ENCODE data around the gene NGEF.

The NGEF gene

GRCh38 chr2:232973011-232973735, 39.9 kb downstream of the NGEF start:
- no peak for DNase-seq (ENCODE audit: low read depth, low spot score)

GRCh38 chr2:232971744-232972143, 41.3 kb downstream of the NGEF start:
- DNase-seq (ENCODE audit: low read depth, low spot score), result no peak

GRCh38 chr2:232970051-232970450, 43.0 kb downstream of the NGEF start:
- no peak for DNase-seq (ENCODE audit: low read depth, low spot score)

- no peak for DNase-seq (ENCODE audit: low read depth, low spot score)
Measured at GRCh38 chr2:232967474-232967873, 45.6 kb downstream of the NGEF start.

GRCh38 chr2:232966122-232966521, 46.9 kb downstream of the NGEF start:
- no peak for DNase-seq (ENCODE audit: low read depth, low spot score)

- no peak for DNase-seq (ENCODE audit: low read depth, low spot score)
Measured at GRCh38 chr2:232963913-232964312, 49.1 kb downstream of the NGEF start.

- DNase-seq (ENCODE audit: low read depth, low spot score), result no peak
Measured at GRCh38 chr2:232960862-232961261, 52.2 kb downstream of the NGEF start.

- DNase-seq (ENCODE audit: low read depth, low spot score), result no peak
Measured at GRCh38 chr2:232959139-232959538, 53.9 kb downstream of the NGEF start.

- no peak for DNase-seq (ENCODE audit: low read depth, low spot score)
Measured at GRCh38 chr2:232957657-232958090, 55.4 kb downstream of the NGEF start.

- DNase-seq (ENCODE audit: low read depth, low spot score), result no peak
Measured at GRCh38 chr2:232955856-232956255, 57.2 kb downstream of the NGEF start.

GRCh38 chr2:232954691-232955090, 58.4 kb downstream of the NGEF start:
- no peak for DNase-seq (ENCODE audit: low read depth, low spot score)

GRCh38 chr2:232951891-232952290, 61.2 kb downstream of the NGEF start:
- no peak for DNase-seq (ENCODE audit: low read depth, low spot score)

GRCh38 chr2:232951181-232951580, 61.9 kb downstream of the NGEF start:
- no peak for DNase-seq (ENCODE audit: low read depth, low spot score)

GRCh38 chr2:232950751-232951150, 62.3 kb downstream of the NGEF start:
- no peak for DNase-seq (ENCODE audit: low read depth, low spot score)

GRCh38 chr2:232949016-232949415, 64.0 kb downstream of the NGEF start:
- DNase-seq (ENCODE audit: low read depth, low spot score), result no peak

- no peak for DNase-seq (ENCODE audit: low read depth, low spot score)
Measured at GRCh38 chr2:232942831-232943230, 70.2 kb downstream of the NGEF start.

- DNase-seq (ENCODE audit: low read depth, low spot score), result no peak
Measured at GRCh38 chr2:232941912-232942594, 71.0 kb downstream of the NGEF start.

GRCh38 chr2:232941400-232941799, 71.7 kb downstream of the NGEF start:
- DNase-seq (ENCODE audit: low read depth, low spot score), result no peak

- no peak for DNase-seq (ENCODE audit: low read depth, low spot score)
Measured at GRCh38 chr2:232940724-232941123, 72.3 kb downstream of the NGEF start.

- DNase-seq (ENCODE audit: low read depth, low spot score), result no peak
Measured at GRCh38 chr2:232937278-232937906, 75.7 kb downstream of the NGEF start.

- DNase-seq (ENCODE audit: low read depth, low spot score), result no peak
Measured at GRCh38 chr2:232931636-232932035, 81.4 kb downstream of the NGEF start.

GRCh38 chr2:232930059-232930400, 83.0 kb downstream of the NGEF start:
- no peak for DNase-seq (ENCODE audit: low read depth, low spot score)
